Heart right ventricle (tissue), 16 donors: ENCODE measurements around the gene SFSWAP. TPM values are rescaled to one million over a fixed set of nuclear protein-coding genes. Genes with fewer than 3 reads are reported as not detected.

Source experiments
- ATAC-seq, 8 donors: fragments of 200-7000 bp; cut with Tn5 transposase; one replicate each; pipeline ENCODE4 v1.9.1; 2020; ENCODE audit warnings: mild to moderate bottlenecking in 8 of 8, moderate library complexity in 8 of 8, moderate number of reproducible peaks in 1 of 8
- DNase-seq, 2 donors: peaks; one replicate each; pipeline ENCODE4 v3.0.0-alpha.2; 2020
- H3K27ac ChIP-seq, 10 donors: fragments of 200-600 bp; sonication (generic) in 2 of 10; one replicate each; pipeline versions ENCODE4 v1.5.0 to v1.8.0; 2020 to 2022; ENCODE audit warnings: mild to moderate bottlenecking in 3 of 10
- H3K27me3 ChIP-seq, 7 donors: fragments of 200-600 bp; one replicate each; pipeline ENCODE4 v1.8.0; 2021 to 2022; ENCODE audit warnings: mild to moderate bottlenecking in 2 of 7
- H3K36me3 ChIP-seq, 9 donors: fragments of 200-600 bp; sonication (generic) in 1 of 9; one replicate each; pipeline versions ENCODE4 v1.5.0 to v1.8.0; 2020 to 2022; ENCODE audit warnings: mild to moderate bottlenecking in 2 of 9
- H3K4me1 ChIP-seq, 9 donors: fragments of 200-600 bp; sonication (generic) in 1 of 9; one replicate each; pipeline versions ENCODE4 v1.5.0 to v1.8.0; 2020 to 2022; ENCODE audit warnings: mild to moderate bottlenecking in 4 of 9
- H3K4me3 ChIP-seq, 10 donors: fragments of 200-600 bp; sonication (generic) in 2 of 10; one replicate each; pipeline versions ENCODE4 v1.5.0 to v1.8.0; 2020 to 2022; ENCODE audit warnings: mild to moderate bottlenecking in 7 of 10, moderate library complexity in 2 of 10
- H3K9me3 ChIP-seq, 11 donors: fragments of 200-600 bp in 10 of 11; sonication (generic) in 2 of 11; one replicate each; pipeline versions ENCODE4 v1.5.0 to v1.8.0; 2013 to 2022; ENCODE audit warnings: mild to moderate bottlenecking in 2 of 11, control low read depth in 1 of 11, moderate library complexity in 1 of 11
- CTCF ChIP-seq, 9 donors: fragments of 200-600 bp; sonication (generic) in 2 of 9; IDR thresholded peaks; one replicate each; pipeline versions ENCODE4 v1.5.0 to v1.8.0; 2021 to 2022; ENCODE audit warnings: antibody characterized with exemption in 9 of 9, mild to moderate bottlenecking in 5 of 9, moderate library complexity in 1 of 9
- WGBS, 2 donors: extraction: QIAGEN DNeasy Blood & Tissue Kit; methylation state at CpG; one replicate each; pipeline ENCODE4 v1.1.7; 2013; ENCODE audit warnings: inconsistent platforms in 1 of 2; 5-methylcytosine and 5-hydroxymethylcytosine counted together
- intact Hi-C, 10 donors: fragments of 100-400 bp; cut with DNase I; formaldehyde crosslinking; loops; one replicate each; pipeline versions ENCODE4 v1.11.1 to v1.14.2; 2022
- polyA plus RNA-seq, 2 donors: library from polyadenylated mRNA; stranded (reverse); fragments of 200-250 nt; gene quantifications; one replicate each; pipeline ENCODE4 v1.2.3, GENCODE V29; 2013
- total RNA-seq, 10 donors: library from RNA; stranded (reverse); fragmentation: NEBNext Ultra II Directional in 3 of 10; extraction: Animal tissue kit (Norgen Biotek cat#: 25700) in 3 of 10; gene quantifications; one replicate each; pipeline versions ENCODE4 v1.2.1 to v1.2.4, GENCODE V29; 2021 to 2023
- donor health status: Arrhythmogenic right ventricular cardiomyopathy.
- donor health status: ischemic (EF 13 %, LVEDD 7.1; RV severe dilation, severe dysfunction).
- donor health status: healthy with polysubstance abuse.
- donor health status: DM: no; HTN: yes; CAD: no.
- donor health status: DM: no; HTN: no; CAD: no.
- donor health status: ischemic (EF 25% LVEDD 6.9; RV normal size, moderate dysfunction).
- donor health status: ischemic (EF 25% LVEDD 5.7; RV mildly dilated, moderate dysfunction).
- donor health status: healthy.
- donor health status: DM: yes; HTN: yes; CAD: no.
- donor health status: Ischemic cardiomyopathy.
- donor health status: ischemic (EF 35%, LVEDD 5.7; RV mildly dilated, moderate dysfunction).
- donor health status: nonischemic (EF 11% LVEDD 7.7; RV severe dilation, severe dysfunction).
- donor health status: DM: yes; HTN: yes; CAD: no.
- donor health status: PGD.
- donor health status: ischemic (EF 29% LVEDD 5.4; RV normal size, mild dysfunction).
- donor health status: nonischemic (EF 23%, LVEDD 6.1; RV moderate dilation, normal function).

The SFSWAP gene
- total and polyA plus RNA-seq, 12 donors: 14.5 to 34.1 (median 19.6) TPM

DNA sequence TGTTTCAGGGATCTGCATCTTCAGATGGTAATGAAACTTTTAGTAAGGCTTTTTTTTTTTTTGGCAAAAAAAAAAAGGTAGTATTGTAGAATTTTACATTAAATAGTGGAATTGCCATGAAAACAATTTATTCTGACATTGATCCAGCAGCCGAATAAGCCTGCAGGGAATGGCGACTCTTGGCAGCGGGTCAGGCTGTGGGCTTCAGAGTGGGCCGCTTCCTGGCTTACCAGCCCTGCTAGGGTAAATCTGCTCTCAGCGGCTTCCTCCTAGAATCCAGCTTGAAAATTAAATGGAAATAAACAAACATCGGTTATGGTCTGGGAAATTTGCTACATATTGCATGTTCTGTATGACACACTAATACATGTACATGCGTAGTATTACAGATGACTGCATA, 34.8 kb downstream of the SFSWAP start:
- DNase-seq: no peak
- no peak for ATAC-seq
- Histone ChIP-seq H3K4me3 (no peak overlapping the region), H3K4me1 (peaks cover 0 to 11% (median 0%) of the 10 kb centered on the region in 9 donors), H3K9me3 (peaks cover 0 to 12% (median 0%) of the 10 kb centered on the region in 11 donors), H3K27me3 (no peaks in the 10 kb centered on the region), H3K27ac (no peak overlapping the region), H3K36me3 (peaks cover 0 to 99% (median 24%) of the 10 kb centered on the region in 9 donors)
- no peak for TF ChIP-seq CTCF (IDR thresholded peaks at IDR 0.05)
- intact Hi-C loops: no loop called here
- WGBS, 2 donors: 97 to 98% methylated on average over 7 of the region's 7 CpGs

DNA sequence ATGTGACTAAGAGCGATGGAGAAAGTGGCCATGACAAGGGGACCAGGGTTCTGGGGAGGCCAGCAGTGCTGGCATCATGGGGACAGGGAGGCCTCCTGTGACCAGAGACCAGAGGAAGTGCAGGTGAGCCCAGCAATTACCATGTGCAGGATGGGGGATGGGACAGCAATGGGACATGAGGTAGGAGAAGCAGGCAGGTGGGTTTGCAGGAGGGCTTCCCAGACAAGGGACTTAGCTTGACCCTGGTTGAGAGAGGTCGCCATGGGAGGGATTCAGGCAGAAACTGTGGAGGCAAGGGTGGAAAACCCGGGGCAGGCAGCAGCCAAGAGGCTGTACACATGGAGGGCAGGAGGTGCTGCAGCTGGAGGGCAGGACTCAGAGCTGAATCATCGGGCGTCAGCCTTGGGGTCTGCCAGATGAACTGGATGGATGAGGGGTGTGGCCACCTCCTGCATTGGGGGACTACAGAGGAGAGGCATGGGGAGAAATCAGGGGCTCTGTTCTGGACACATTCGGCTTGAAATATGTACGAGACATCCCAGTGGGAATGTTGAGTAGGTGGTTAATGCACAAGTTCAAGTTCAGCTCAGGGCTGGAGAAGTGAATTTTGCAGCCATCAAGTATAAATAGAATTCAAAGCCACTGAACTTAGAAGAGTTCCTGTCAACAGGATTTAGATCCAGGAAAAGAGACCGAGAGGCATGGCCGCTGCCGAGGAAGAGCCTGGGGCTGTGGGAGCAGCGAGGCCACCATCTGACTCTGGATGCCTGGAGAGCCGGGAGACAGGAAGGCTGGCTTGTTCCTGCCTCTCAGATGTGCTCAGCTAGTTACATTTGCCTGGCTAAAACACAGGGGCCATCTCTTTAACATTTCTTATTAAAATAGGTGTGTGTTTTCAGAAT, 36.6 kb downstream of the SFSWAP start:
- Histone ChIP-seq H3K27me3 (no peaks in the 10 kb centered on the region), H3K4me3 (no peak overlapping the region), H3K36me3 (peaks cover 0 to 98% (median 24%) of the 10 kb centered on the region in 9 donors), H3K27ac (no peak overlapping the region), H3K4me1 (peaks cover 0 to 11% (median 0%) of the 10 kb centered on the region in 9 donors), H3K9me3 (peaks cover 0 to 12% (median 0%) of the 10 kb centered on the region in 11 donors)
- ATAC-seq: peak in 1 of 8 donors; percentile 9
- intact Hi-C loops: no loop called here
- 64 to 81% methylated on average over 12 of the region's 12 CpGs for WGBS, 2 donors
- TF ChIP-seq CTCF (IDR thresholded peaks at IDR 0.05): no peak
- DNase-seq: no peak

GRCh38 chr12:131749618-131750315, 38.9 kb downstream of the SFSWAP start:
- Histone ChIP-seq H3K36me3 (peaks cover 0 to 98% (median 21%) of the 10 kb centered on the region in 9 donors), H3K4me1 (peaks cover 0 to 11% (median 0%) of the 10 kb centered on the region in 9 donors), H3K4me3 (no peak overlapping the region), H3K27me3 (no peaks in the 10 kb centered on the region), H3K9me3 (peaks cover 0 to under 1% (median 0%) of the 10 kb centered on the region in 11 donors), H3K27ac (peak overlapping the region in 5 of 10 donors; percentile 19 to 61 (median 39))
- TF ChIP-seq CTCF (IDR thresholded peaks at IDR 0.05): no peak
- intact Hi-C loops: no loop called here
- no peak for DNase-seq
- WGBS, 2 donors: 94 to 95% methylated on average over 19 of the region's 19 CpGs
- peak; percentile 47 to 87 (median 70) for ATAC-seq

- no peaks in the 10 kb centered on the region for H3K9me3 ChIP-seq
- H3K4me1 ChIP-seq: peaks cover 0 to 11% (median 0%) of the 10 kb centered on the region in 9 donors
- H3K27me3 ChIP-seq: no peaks in the 10 kb centered on the region
- intact Hi-C loops: no loop called here
- H3K27ac ChIP-seq: no peak overlapping the region
- ATAC-seq: no peak
- WGBS, 2 donors: 80 to 83% methylated on average over 7 of the region's 7 CpGs
- no peak for TF ChIP-seq CTCF (IDR thresholded peaks at IDR 0.05)
- H3K4me3 ChIP-seq: no peak overlapping the region
- H3K36me3 ChIP-seq: peaks cover 0 to 100% (median 36%) of the 10 kb centered on the region in 9 donors
- DNase-seq: no peak
These were observed 40.4 kb downstream of the SFSWAP start for GRCh38 chr12:131751335-131751734.
